NOMO-1 (cell line): Measurements from ENCODE around the gene FYN.
"Not testable (repeated sequence)": the region's sequence is repeated elsewhere in the genome, so short reads cannot be mapped to it uniquely, and the experiment has no call there.

Experiments
- DNase-seq, 2 experiments: peaks; one replicate each; lab custom pipeline; 2025; ENCODE audit not compliant: unreplicated experiment in 2 of 2; lab: John Stamatoyannopoulos, UW

FYN gene

GRCh38 chr6:111793711-111794111 is 79.5 kb downstream of the FYN start:
- peak in 1 of 2 experiments; percentile 8 for DNase-seq

GRCh38 chr6:111792914-111793700 is 80.1 kb downstream of the FYN start:
- no peak for DNase-seq

- DNase-seq, result no peak
Observed at GRCh38 chr6:111792241-111792640, 81.0 kb downstream of the FYN start.

- DNase-seq, result no peak
Observed at GRCh38 chr6:111791415-111791814, 81.8 kb downstream of the FYN start.

- no peak for DNase-seq
Observed at GRCh38 chr6:111789598-111789997, 83.7 kb downstream of the FYN start.

GRCh38 chr6:111788379-111789276 is 84.6 kb downstream of the FYN start:
- DNase-seq, result no peak

GRCh38 chr6:111786151-111786550 is 87.1 kb downstream of the FYN start:
- not testable (repeated sequence) for DNase-seq

GRCh38 chr6:111784433-111784832 is 88.8 kb downstream of the FYN start:
- DNase-seq, result no peak

GRCh38 chr6:111782887-111783466 is 90.3 kb downstream of the FYN start:
- DNase-seq, result no peak

- no peak for DNase-seq
Observed at GRCh38 chr6:111782192-111782809, 91.0 kb downstream of the FYN start.

- no peak for DNase-seq
Observed at GRCh38 chr6:111781041-111781708, 92.1 kb downstream of the FYN start.

- DNase-seq, result no peak
Observed at GRCh38 chr6:111780393-111780792, 92.9 kb downstream of the FYN start.

- DNase-seq, result no peak
Observed at GRCh38 chr6:111779660-111780059, 93.6 kb downstream of the FYN start.

GRCh38 chr6:111779031-111779430 is 94.2 kb downstream of the FYN start:
- no peak for DNase-seq

- DNase-seq, result no peak
Observed at GRCh38 chr6:111777357-111777756, 95.9 kb downstream of the FYN start.

- DNase-seq, result no peak
Observed at GRCh38 chr6:111776236-111777221, 96.7 kb downstream of the FYN start.

GRCh38 chr6:111775145-111775922 is 97.9 kb downstream of the FYN start:
- no peak for DNase-seq

GRCh38 chr6:111774346-111774703 is 98.9 kb downstream of the FYN start:
- DNase-seq, result no peak
